ENCODE data around the gene MYF6.

DNA sequence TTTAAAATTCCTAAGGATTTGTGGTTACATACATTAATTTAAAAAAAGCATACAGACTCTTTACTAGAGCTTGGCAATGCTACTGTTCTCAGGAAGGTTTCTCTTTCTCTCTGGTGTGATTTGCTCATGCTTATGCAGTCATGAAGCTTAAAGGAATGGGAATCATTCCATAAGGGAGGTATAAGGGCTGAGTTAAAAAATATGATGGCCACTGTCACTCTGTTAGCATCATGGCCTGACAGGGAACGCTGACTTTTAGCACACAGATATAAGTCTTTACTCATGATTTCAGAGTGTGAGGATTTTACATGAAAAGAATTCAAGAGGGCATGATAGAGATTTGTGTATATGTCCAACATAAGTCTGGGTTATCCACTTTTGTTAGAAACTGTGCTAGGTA, 13.1 kb downstream of the MYF6 start:
- TF ChIP-seq CHD2 (IDR thresholded peaks at IDR 0.05; ENCODE audit: low read length) (no peak), EZH2 (IDR thresholded peaks at IDR 0.05; ENCODE audit: low read depth, low read length, severe bottlenecking) (no peak), EGR1 (IDR thresholded peaks at IDR 0.05; ENCODE audit: borderline replicate concordance, low read depth, low read length) (no peak), RNF2 (IDR thresholded peaks at IDR 0.05; ENCODE audit: borderline replicate concordance, low read depth, low read length, missing control alignments, poor library complexity, severe bottlenecking) (no peak), RBBP5 (IDR thresholded peaks at IDR 0.05; ENCODE audit: borderline replicate concordance, low read depth, low read length) (no peak), SIX5 (IDR thresholded peaks at IDR 0.05; ENCODE audit: low read depth, low read length) (no peak)
- TF ChIP-seq, protein P1, sequence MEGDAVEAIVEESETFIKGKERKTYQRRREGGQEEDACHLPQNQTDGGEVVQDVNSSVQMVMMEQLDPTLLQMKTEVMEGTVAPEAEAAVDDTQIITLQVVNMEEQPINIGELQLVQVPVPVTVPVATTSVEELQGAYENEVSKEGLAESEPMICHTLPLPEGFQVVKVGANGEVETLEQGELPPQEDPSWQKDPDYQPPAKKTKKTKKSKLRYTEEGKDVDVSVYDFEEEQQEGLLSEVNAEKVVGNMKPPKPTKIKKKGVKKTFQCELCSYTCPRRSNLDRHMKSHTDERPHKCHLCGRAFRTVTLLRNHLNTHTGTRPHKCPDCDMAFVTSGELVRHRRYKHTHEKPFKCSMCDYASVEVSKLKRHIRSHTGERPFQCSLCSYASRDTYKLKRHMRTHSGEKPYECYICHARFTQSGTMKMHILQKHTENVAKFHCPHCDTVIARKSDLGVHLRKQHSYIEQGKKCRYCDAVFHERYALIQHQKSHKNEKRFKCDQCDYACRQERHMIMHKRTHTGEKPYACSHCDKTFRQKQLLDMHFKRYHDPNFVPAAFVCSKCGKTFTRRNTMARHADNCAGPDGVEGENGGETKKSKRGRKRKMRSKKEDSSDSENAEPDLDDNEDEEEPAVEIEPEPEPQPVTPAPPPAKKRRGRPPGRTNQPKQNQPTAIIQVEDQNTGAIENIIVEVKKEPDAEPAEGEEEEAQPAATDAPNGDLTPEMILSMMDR (IDR thresholded peaks at IDR 0.05; ENCODE audit: control extremely low read depth in 1 of 3, insufficient read depth in 1 of 3, low read depth in 1 of 3, low read length in 3 of 3), result no peak

All from H1 (cell line).